Measurements from ENCODE around the gene GDE1. TPM values are rescaled to one million over a fixed set of nuclear protein-coding genes. Genes with fewer than 3 reads are reported as not detected.

Gene GDE1
- total and polyA plus RNA-seq, 2 of the 4 experiments (the other 2 are of a cell fraction) = 50.1 to 62.4 TPM

GRCh38 chr16:19522397-19522732 is 467 bp upstream of the GDE1 start:
- Histone ChIP-seq H3K27ac (ENCODE audit: insufficient read depth, low read length) (no peak overlapping the region), H4K5ac (ENCODE audit: low read depth, low read length) (no peak overlapping the region), H3K4me3 (ENCODE audit: insufficient read depth, low read depth, low read length) (no peak overlapping the region), H2AFZ (replicated peaks; ENCODE audit: low read length, poor library complexity) (peak overlapping the region; percentile 95), H3K9me1 (ENCODE audit: insufficient read depth, low read length) (peaks cover 5% of the 10 kb centered on the region), H3K23ac (ENCODE audit: low read depth, low read length) (no peak overlapping the region), H2AK5ac (ENCODE audit: low read depth, low read length) (no peak overlapping the region), H3K36me3 (ENCODE audit: control insufficient read depth, insufficient read depth, low read length) (no peaks in the 10 kb centered on the region), H3K18ac (ENCODE audit: low read depth, low read length) (no peak overlapping the region), H2BK5ac (ENCODE audit: low read depth, low read length, poor library complexity, severe bottlenecking) (no peak overlapping the region), H2BK20ac (ENCODE audit: low read depth, low read length) (no peak overlapping the region), H3K79me1 (ENCODE audit: low read depth in 1 of 2, low read length in 2 of 2) (peaks cover 26 to 57% of the 10 kb centered on the region in 2 experiments), H2AK9ac (replicated peaks; ENCODE audit: low read depth, low read length, poor library complexity) (no peak overlapping the region), H3K9me3 (ENCODE audit: control insufficient read depth, insufficient read depth, low read length) (no peaks in the 10 kb centered on the region), H2BK15ac (ENCODE audit: low read depth, low read length) (no peak overlapping the region; the same call in 2 of the 3 replicates), H3K4ac (ENCODE audit: low read depth, low read length) (peak overlapping the region; percentile 36; the same call in 1 of the 2 replicates), H3K56ac (ENCODE audit: extremely low read depth, insufficient read depth, low read length) (no peak overlapping the region), H3K4me2 (ENCODE audit: low read depth, low read length) (peak overlapping the region; percentile 47; the same call in 1 of the 2 replicates), H4K8ac (ENCODE audit: low read depth in 2 of 2, low read length in 2 of 2) (peak overlapping the region in 1 of 2 experiments; percentile 87; a peak in 2 of 4 replicates), H3K9ac (ENCODE audit: low read depth, low read length) (no peak overlapping the region), H2BK120ac (ENCODE audit: low read depth, low read length) (0 out of 2 replicates have a peak overlapping the region, but pooled peaks have one; percentile 10), H3K27me3 (ENCODE audit: control insufficient read depth, insufficient read depth, low read length) (no peaks in the 10 kb centered on the region), H4K20me1 (ENCODE audit: insufficient read depth, low read length) (no peaks in the 10 kb centered on the region), H3K4me1 (ENCODE audit: control insufficient read depth, insufficient read depth, low read length) (peaks cover 3% of the 10 kb centered on the region; the same call in 1 of the 2 replicates), H3K14ac (replicated peaks; ENCODE audit: low read depth, low read length) (no peak overlapping the region), H4K91ac (ENCODE audit: insufficient read depth, low read depth, low read length) (no peak overlapping the region)
- TF ChIP-seq MXI1 (IDR thresholded peaks at IDR 0.05; ENCODE audit: borderline replicate concordance, low read depth, low read length) (no peak), SMC3 (IDR thresholded peaks at IDR 0.05; ENCODE audit: low read depth, low read length) (no peak), CHD1 (IDR thresholded peaks at IDR 0.05; ENCODE audit: low read depth, low read length) (no peak), CTCF (conservative IDR thresholded peaks at IDR 0.05; ENCODE audit: low read depth, low read length) (no peak), ELK1 (IDR thresholded peaks at IDR 0.05; ENCODE audit: borderline replicate concordance, low read depth, low read length) (no peak), RAD21 (IDR thresholded peaks at IDR 0.05; ENCODE audit: low read length) (no peak), FOS (IDR thresholded peaks at IDR 0.05; ENCODE audit: low read depth, low read length) (no peak), BHLHE40 (IDR thresholded peaks at IDR 0.05; ENCODE audit: low read depth, low read length) (no peak), POLR2A (IDR thresholded peaks at IDR 0.05; ENCODE audit: low read depth, low read length) (no peak), NFE2L2 (IDR thresholded peaks at IDR 0.05; ENCODE audit: low read depth, low read length) (no peak), MAFK (IDR thresholded peaks at IDR 0.05; ENCODE audit: low read depth, low read length) (no peak)
- no TSS peak for BruUV-seq (replicated peaks)
- CTCF ChIA-PET = interaction anchor here (1.0 kb wide), 1 partner anchor 12 kb away, joined by 5 read pairs; no protein-coding TSS in a partner anchor
- WGBS, 2 experiments (ENCODE audit: extremely low coverage in 2 of 2, insufficient read length in 1 of 2) = no CpG with 5 or more reads among the region's 5 CpGs
- dilution Hi-C loops (cut with HindIII; ENCODE audit: low sequenced_read_pairs, unreplicated experiment) = no loop called here
- intact Hi-C loops (cut with micrococcal nuclease) = loop anchor here (2.0 to 5.0 kb wide), 3 partner anchors 32 to 435 kb away; partner anchors contain the start of genes ITPRIPL2 and VPS35L
- ATAC-seq (ENCODE audit: low read depth) = no peak
- POLR2A ChIA-PET (ENCODE audit: unreplicated experiment) = no interaction called here
- in situ Hi-C loops (cut with MboI; ENCODE audit: low sequenced_read_pairs) = no loop called here
- no peak for DNase-seq

All from IMR-90 (cell line).